ENCODE results near the gene ALK.

The ALK gene

GRCh38 chr2:29799628-29800027 is 121.8 kb downstream of the ALK start:
- no peak for DNase-seq (ENCODE audit: low read depth)
- TF ChIP-seq CTCF (conservative IDR thresholded peaks at IDR 0.05; ENCODE audit: control insufficient read depth, insufficient read depth, low read depth, low read length), result no peak
- no peak overlapping the region for H3K4me3 ChIP-seq (ENCODE audit: control insufficient read depth, low read depth, low read length)

GRCh38 chr2:29797916-29798315 is 123.5 kb downstream of the ALK start:
- no peak for DNase-seq (ENCODE audit: low read depth)
- no peak for TF ChIP-seq CTCF (conservative IDR thresholded peaks at IDR 0.05; ENCODE audit: control insufficient read depth, insufficient read depth, low read depth, low read length)
- H3K4me3 ChIP-seq (ENCODE audit: control insufficient read depth, low read depth, low read length), result no peak overlapping the region

GRCh38 chr2:29796446-29796845 is 124.9 kb downstream of the ALK start:
- no peak for TF ChIP-seq CTCF (conservative IDR thresholded peaks at IDR 0.05; ENCODE audit: control insufficient read depth, insufficient read depth, low read depth, low read length)
- H3K4me3 ChIP-seq (ENCODE audit: control insufficient read depth, low read depth, low read length), result no peak overlapping the region
- no peak for DNase-seq (ENCODE audit: low read depth)

GRCh38 chr2:29789911-29790485 is 131.4 kb downstream of the ALK start:
- H3K4me3 ChIP-seq (ENCODE audit: control insufficient read depth, low read depth, low read length), result no peak overlapping the region
- DNase-seq (ENCODE audit: low read depth), result no peak
- TF ChIP-seq CTCF (conservative IDR thresholded peaks at IDR 0.05; ENCODE audit: control insufficient read depth, insufficient read depth, low read depth, low read length), result no peak

GRCh38 chr2:29787473-29788465 is 133.6 kb downstream of the ALK start:
- H3K4me3 ChIP-seq (ENCODE audit: control insufficient read depth, low read depth, low read length), result no peak overlapping the region
- no peak for TF ChIP-seq CTCF (conservative IDR thresholded peaks at IDR 0.05; ENCODE audit: control insufficient read depth, insufficient read depth, low read depth, low read length)

GRCh38 chr2:29786361-29786760 is 135.0 kb downstream of the ALK start:
- DNase-seq (ENCODE audit: low read depth), result no peak
- no peak for TF ChIP-seq CTCF (conservative IDR thresholded peaks at IDR 0.05; ENCODE audit: control insufficient read depth, insufficient read depth, low read depth, low read length)
- no peak overlapping the region for H3K4me3 ChIP-seq (ENCODE audit: control insufficient read depth, low read depth, low read length)

More at GRCh38 chr2:29787473-29788465, 133.6 kb downstream of the ALK start:
- DNase-seq (ENCODE audit: low read depth), result no peak
